DMS79 (cell line): ENCODE results near the gene GRHL1.
"Not testable (repeated sequence)": the region's sequence is repeated elsewhere in the genome, so short reads cannot be mapped to it uniquely, and the experiment has no call there.

Experiments used
- DNase-seq: peaks from one replicate; lab custom pipeline; 2025; lab: John Stamatoyannopoulos, UW

The GRHL1 gene

DNA sequence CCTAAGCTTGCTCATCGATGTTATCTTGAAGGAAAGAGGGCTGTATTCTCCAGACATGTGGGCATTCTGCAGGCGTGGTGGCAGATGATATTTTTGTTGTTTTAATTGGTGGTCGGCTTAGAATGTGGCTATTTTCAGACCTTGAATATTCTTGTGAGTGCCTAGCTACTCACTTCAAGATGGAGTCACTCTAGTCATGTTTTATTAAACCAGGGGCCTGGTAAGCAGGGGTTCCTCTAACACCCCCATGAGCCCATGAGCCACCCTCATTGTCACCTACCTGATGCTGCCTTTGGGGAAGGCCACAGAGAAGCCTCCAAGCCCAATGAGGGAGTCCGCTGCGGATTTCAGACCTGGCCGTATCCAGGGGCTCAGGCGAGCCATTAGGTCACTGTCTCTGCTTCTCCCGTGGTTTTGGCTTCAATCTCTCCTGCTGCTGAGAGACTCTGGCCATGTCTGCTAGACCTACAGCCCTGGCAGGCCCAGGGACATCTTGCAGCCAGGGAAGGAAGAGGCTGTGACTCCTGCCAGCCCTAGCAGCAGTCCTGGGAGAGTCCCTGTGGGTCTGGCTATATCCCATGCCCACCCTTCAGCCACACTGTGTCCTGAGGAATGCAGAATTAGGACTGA, 75.6 kb downstream of the GRHL1 start:
- no peak for DNase-seq

DNA sequence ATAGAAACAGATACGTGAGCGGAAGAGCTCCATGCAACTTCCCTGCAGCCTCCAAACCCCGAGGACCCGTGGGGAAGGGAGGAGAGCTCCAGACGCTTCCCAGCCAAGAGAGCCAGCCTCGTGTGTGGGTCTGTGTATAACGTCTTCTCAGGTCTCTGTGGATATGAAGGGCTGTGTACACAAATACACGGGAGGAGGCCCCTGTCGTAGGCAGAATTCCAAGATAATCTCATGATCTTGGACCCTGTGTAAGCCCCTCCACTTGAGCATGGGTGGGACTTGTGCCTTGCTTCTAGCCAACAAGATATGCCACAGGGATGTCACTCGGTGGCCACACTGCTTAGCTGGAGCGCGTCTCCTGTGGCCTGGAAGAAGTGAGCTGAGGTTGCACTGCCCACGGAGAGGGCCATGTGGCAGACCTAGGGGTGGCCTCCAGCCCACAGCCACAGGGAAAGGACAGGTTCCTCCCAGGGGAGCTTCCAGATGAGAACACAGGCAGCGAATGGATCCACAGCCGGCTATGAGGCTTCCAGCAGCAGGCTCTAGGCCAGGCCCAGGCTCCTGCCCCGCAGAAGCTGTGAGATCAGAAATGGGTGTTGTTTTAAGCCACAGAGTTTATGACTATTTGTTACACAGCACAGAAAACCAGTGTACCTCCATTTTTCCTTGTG, 76.3 kb downstream of the GRHL1 start:
- no peak for DNase-seq

DNA sequence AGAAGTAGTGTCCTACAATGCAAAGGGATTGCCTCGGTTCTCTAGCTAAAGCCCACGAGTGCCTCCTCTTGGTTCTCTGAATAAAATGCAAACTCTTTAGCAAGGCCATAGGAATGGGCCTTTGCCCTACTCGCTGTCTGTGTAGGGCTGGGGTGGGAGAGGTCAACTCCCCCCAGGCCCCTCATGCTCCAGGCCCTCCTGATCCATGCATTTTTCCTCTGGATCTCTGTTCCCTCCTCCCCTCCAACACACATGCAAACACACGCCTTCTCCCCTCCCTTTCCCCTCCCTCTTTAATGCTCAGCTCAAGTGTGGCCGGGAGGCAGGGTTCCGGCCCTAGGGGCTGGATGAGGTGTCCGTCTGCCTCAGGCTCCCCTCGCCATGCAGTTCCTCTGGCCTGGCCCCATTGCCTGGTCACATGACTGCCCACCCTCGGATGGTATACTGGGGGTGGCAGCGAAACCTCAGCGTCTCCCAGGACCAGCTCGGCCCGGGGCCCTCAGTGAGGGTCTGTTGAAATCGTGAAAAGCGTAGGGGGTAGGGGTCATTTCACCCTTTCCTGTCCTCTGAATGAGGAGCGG, 77.0 kb downstream of the GRHL1 start:
- DNase-seq = no peak

DNA sequence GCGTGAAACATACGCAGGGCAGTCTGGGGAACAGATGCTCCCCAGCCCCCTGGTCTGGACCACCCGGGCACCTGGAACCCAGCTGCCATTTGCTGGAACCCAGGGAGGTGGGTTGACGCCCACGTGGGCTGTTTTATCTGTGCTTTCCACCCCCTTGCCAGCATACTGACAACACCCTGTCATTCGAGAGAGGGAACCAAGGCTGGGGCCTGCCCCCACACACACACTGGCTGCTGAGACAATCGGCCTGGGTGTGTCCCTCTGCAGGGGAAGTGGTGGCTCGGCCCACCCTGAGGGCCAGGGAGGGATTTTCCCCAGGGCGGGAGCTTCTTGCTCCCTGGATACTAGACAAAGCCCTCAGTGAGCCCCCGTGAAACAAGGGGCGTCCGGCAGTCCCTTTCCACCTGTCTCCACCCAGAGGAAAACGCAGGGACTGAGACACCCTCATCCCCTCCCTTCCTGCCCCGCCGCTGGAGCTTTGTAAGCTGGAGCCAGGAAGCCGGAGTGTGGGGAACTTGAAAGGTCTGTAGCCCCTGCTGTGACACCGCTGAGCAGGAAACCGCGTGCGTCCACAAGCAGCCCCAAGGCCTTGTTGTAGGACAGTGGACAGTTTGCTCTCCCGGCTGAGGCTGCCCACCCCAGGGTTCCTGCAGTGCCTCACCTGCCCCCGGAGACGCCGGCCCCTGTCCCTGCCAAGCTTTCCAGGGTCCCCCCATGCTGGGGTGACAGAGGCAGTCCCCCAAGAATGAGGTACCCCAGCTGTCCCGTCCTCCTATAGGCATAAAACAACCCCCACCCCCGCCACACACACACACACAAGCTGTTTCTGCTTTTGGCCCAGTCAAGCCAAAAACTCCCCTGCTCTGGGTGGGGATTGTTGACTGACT, 77.7 kb downstream of the GRHL1 start:
- no peak for DNase-seq

DNA sequence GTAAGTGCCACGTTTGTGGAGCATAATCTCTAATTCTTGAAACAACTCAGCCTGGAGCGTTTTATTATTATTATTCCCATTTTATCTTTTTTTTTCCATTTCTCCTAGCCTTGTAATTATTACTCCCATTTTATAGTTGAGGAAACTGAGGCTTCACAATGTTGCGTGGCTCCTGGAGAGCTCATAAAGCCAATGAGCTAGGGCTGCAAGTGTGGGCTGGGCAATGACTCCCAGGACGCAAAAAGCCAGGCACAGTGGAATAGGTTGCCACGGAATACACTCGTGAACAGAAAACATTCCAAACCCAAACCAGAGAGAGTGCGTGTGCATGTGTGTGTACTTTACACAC, 78.4 kb downstream of the GRHL1 start:
- no peak for DNase-seq

DNA sequence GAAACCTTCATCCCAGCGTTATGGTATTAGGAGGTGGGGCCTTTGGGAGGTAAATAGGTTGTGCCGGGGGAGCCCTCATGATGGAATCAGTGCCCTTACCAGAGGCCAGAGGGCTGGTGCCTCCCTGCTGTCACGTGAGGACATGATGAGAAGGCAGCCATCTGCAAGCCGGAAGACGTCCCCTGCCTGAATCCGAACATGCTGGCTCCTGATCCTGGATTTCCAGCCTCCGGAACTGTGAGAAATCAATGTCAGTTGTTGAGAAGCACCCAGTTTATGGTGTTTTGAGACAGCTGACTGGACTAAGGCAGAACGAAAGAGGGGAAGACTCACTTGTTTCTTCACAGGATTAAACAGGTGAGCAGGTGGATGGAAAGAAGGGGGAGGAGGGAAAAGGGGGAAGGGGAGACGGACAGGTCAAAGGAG, 78.8 kb downstream of the GRHL1 start:
- no peak for DNase-seq

DNA sequence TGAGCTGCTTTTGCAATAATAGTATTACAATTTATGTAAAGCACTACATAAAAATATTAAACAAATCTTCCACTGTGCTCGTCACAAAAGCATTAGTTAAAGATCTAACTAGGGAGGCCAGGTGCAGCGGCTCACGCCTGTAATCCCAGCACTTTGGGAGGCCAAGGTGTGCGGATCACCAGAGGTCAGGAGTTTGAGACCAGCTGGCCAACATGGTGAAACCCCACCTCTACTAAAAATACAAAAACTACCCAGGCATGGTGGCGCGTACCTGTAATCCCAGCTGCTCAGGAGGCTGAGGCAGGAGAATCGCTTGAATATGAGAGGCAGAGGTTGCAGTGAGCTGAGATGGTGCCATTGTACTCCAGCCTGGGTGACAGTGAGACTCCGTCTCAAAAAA, 79.3 kb downstream of the GRHL1 start:
- DNase-seq = not testable (repeated sequence)

DNA sequence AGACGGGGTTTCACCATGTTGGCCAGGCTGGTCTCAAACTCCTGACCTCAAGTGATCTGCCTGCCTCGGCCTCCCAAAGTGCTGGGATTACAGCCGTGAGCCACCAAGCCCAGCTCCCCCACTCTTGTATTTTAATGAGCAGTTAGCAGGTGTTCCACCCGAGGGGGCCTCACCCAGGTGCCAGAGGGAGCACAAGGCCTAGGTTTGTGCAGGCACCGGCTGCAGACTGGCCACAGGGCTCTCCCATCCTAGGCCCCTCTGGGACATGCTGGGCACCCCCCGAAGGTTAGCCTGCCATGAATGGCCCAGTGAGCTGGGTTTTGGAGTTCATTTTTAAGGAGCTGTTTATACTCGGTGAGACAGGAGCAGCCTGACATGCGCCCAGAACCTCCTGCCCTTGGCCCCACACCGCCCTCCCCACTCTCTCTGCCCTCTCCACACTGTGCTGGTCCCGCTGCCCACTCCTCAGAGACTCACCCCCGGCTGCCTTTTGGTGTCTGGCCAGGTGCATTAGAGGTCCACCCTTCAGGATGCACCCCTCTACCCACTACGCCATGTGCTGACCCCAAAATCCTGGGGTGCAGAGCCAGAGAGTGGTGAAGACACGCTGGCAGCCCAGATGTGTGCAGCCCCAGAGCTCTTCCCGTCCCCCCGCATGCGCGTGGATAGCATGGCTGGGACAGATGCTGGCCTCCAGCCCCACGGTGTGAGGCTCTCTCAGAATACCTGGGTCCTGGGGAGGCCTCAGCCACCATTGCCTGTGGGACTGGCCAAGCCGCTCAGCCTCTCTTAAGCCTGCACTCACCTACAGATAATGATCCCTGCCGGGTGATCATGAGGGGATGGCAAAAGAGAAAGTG, 80.6 kb downstream of the GRHL1 start:
- no peak for DNase-seq

DNA sequence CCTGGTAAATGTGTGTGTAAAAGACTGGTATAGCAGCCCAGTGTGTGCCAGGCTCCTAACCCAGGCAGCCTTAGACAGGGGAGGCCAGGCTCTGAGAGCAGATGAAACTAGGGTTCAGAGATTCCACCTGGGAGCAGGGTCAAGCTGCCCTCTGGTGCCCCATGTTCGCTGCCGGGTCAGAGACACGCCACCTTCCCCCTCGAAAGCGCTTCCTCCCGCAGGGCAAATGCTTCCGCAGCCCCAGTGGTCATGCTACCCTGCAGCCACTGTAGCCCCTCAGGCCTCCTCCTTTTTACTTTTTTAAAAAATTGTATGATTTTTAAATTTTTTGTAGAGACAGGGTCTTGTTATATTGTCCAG, 81.2 kb downstream of the GRHL1 start:
- no peak for DNase-seq

DNA sequence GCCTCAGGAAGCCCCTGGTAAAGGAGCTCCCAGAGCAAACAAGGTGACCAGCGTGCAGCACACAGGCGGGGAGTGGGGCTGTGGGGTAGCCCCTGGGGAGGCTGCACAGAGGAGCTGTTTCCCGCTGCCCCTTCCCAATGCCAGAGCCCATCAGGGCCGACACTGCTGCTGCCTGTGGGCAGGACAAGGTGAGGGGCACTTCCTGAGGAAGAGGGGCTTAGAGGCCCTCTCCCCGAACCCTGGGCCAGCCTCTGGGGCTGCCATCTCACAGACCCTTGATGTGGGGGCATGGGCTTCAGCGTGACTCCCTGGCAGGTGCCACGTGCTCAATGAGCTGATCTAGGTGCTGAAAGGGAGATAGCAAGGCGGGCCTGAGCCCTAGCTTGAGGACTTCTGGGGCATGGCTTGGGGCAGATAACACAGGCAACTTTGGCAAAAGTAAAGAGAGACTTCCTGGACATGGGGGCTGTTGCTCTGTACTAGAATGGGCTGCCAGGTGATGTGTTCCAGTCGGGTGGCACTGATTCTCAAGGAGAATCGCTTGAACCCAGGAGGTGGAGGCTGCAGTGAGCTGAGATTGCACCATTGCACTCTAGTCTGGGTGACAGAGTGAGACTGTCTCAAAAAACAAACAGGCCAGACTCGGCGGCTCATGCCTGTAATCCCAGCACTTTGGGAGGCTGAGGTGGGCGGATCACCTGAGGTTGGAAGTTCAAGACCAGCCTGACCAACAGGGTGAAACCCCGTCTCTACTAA, 81.9 kb downstream of the GRHL1 start:
- DNase-seq = no peak

DNA sequence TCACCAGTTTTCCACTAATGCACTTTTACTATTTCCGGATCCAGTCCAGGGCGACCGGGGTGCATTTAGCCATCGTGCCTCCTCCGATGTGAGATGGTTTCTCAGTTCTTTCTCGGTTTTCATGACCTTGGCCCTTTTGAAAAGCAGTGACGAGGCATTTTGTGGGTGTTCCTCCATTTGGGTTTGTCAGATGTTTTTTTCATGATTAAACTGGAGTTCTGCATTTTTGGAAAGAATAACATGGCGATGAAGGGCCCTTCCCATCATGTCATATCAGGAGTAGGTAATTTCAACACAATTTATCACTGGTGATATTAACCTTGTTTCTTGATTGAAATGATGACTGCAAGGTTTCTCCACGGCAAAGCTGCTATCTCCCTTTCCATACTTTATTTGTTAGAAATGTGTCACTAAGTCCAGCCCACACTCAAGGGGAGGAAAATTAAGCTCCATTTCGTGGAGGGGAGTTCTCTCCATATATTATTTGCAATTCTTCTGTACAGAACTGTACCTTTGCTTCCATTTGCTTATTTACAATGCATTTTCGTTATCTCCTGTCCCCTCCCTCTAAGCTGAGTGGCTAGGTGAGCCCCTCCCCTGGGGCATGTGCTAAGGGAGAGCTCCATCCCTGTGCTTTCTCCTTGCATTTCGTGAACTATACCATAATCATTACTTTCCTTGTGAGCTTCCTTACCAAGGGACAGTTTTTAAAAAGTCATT, 83.0 kb downstream of the GRHL1 start:
- DNase-seq = no peak

DNA sequence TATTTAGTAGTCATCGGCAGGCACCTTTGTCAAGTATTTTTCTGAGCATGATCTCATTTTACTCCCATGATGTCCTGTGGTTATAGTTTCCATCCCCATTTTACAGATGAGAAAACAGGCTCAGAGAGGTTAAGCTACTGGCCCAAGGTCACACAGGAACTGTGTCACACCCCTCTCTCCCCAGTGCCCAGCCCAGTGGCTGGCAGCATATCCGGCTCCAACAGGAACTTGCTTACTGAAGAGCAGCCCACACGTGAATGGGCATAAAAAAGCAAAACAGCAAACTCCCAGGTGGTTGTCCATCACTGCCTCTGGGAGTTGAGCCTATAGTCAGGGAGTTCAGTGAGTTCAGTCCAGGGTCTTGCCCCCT, 83.5 kb downstream of the GRHL1 start:
- DNase-seq = no peak

DNA sequence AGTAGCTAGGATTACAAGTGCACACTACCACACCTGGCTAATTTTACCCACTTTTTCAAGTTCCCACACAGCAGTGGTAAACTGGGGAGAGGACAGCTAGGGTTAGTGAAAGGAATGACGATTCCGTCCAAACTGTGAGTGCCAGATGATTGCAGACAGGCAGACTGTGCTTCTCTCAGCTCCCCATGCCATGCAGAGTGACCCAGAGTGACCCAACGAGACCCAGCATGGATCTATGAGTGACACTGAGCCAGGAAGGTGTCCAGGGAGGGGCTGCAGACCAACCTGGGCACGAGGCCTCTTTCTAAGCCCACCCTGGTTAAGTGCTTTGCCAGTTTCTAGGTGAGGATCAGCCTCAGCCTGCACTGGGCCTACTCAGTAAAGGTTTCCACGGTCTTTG, 84.1 kb downstream of the GRHL1 start:
- no peak for DNase-seq

DNA sequence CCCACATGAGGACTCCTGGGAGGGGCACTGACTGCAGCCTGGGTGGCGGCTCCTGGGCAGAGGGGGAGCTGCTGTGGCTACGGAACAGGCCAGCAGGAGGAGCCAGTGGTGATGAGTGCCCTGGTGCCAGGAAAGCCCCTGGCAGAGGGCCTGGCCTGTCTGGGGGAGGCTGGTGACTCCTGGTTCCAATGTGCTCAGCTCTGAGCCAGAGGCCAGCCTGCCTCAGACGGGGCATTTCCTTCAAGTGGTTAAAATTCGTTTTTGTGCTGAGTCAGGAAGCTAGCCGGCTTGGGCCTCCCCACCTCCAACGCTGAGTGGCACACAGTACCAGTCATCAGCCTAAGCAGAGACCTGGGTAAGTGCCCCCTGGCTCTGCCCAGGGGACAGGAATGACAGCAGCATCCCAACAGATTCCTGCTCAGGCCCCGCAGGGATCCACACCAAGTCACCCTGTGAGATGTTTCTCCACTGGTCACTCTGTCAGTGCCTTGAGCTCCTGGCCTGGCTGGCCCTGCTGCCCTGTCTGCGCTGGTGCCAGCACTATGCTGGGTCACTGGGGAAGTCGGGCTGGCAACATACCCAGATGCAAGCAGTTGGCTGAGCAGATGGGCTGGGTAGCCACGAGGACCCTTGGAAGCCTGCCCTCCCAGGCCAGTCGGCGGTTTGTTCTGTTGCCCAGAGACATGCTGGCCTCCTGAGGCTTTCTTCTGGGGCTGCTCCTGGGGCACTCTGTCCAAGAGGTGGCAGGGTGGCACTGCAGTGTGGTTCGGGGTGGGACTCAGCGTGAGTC, 84.8 kb downstream of the GRHL1 start:
- DNase-seq = no peak

DNA sequence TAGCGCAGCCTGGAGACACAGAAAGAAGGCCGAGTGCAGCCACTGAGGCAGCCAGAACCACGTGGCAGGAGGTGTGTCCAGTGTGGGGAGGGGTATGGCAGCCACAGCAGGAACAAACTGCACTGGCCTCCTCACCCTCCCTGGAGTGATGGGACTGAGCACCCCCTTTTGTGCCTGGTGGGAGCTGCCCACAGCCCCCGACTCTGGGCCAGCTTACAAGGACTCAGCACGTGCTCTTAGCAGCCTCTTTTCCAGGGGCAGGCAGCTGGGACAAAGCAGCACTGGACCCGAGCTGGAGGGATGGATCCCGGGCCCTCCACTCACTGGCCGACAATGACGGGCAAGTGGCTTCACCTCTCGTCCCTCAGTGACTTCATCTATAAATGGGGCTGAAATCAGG, 86.6 kb downstream of the GRHL1 start:
- DNase-seq = no peak

DNA sequence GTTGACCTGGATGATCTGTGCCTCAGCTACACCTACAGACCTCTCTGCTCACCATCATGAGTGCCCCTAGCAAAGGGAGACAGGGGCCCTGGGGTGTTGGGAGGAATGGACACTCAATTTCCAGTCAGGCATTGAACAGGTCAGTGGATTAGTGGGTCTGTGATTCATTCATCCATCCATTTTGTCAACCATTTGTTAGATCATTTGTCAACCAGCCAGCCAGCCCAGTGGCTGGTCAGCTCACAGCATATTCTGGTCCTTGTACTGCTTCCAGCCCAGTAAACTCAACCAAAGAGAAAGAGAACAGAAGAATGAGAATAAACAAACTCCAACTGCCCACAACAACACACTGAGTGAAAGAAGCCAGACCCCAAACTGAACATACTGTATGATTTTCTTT, 87.2 kb downstream of the GRHL1 start:
- DNase-seq = no peak

DNA sequence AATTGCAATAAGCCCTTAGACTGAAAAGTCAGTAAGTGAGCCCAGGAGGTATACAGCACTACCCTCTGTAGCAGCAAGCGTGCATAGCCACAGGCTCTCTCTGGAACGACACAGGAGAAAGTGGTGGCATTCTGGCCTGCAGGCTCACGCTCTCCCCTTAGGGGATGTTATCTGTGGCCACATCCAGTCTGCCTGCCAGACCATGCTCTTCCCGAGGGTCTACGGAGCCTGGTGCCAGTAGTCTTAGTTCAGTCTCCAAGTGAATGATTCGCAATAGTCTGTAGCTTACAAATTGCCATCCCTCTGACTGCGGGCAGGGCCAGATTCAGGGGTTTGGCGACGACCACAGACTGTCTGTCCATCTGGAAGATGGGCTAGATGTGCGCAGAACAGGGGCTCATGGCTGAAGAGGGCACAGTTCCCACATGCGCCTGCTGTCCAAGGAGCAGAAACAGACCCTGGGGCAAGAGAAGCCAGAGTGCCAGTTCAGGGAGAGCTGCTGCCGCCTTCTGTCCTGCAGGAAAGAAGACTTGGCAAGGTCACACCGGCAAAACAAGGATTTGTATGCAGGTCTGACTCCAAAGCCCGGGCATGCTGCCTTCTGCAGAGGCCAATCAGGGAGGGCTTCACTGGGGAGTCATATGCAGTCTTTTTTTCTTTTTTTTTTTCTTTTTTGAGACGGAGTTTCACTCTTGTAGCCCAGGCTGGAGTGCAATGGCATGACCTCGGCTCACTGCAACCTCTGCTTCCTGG, 88.3 kb downstream of the GRHL1 start:
- DNase-seq = no peak

DNA sequence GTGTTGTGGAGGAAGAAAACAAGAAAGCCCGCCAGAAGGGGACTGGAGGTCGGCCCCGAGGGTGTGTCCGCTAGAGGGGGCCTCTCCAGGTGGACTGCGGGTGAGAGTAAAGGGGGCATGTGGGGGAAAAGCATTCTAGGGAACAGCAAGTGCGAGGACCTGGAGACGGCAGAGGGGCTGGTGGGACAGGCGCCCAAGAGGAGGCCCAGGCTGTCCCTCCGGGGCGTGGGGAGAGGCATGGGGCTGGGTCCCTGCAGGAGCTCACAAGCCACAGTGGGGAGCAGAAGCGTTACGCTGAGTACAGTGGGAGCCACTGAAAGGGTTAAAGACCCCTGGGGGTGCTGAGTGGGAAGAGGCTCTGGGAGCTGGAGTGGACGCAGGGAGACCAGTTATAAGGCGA, 90.2 kb downstream of the GRHL1 start:
- no peak for DNase-seq
